ENCODE results near the gene PHAF1. TPM values are rescaled to one million over a fixed set of nuclear protein-coding genes. Genes with fewer than 3 reads are reported as not detected.

PHAF1 gene
- total and polyA plus RNA-seq, 2 of the 13 experiments (the other 11 are each of a cell fraction or from before 2014, with no cell fraction given) = 48.3 to 174 TPM

DNA sequence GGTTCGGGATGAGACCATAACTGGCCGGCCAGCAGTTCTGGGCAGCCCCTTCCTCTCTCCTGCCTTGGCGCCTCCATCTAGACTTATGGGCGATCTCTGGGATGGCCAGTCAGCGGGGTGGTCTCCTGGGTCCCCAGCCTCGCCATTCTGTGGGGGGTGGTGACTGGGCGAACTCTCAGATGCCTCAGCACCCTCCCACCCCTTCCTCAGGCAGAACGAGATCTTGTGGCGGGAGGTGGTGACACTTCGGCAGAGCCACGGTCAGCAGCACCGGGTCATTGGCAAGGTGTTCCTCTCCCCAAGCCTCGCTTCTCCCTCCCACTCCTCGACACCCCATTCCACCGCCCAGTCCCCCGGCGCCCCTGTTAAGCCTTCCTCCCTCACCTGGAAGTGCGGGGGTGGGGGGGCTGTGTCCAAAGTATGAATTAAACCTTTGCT lies 56.4 kb downstream of the PHAF1 start:
- POLR2A ChIA-PET = no interaction called here
- Histone ChIP-seq H4K20me1 (ENCODE audit: insufficient read depth, low read length) (no peaks in the 10 kb centered on the region), H3K27ac (ENCODE audit: extremely low read length, insufficient read depth, low read length) (no peak overlapping the region), H3K27me3 (ENCODE audit: control insufficient read depth in 1 of 2, insufficient read depth in 2 of 2, low read length in 2 of 2) (peaks cover 9 to 40% of the 10 kb centered on the region in 2 experiments), H3K79me2 (ENCODE audit: insufficient read depth, low read length) (no peaks in the 10 kb centered on the region), H3K9ac (ENCODE audit: insufficient read depth, low read depth, low read length) (no peak overlapping the region), H3K4me2 (ENCODE audit: low read depth, low read length) (no peak overlapping the region), H3K4me3 (replicated peaks in 1 of 3; ENCODE audit: insufficient read depth in 1 of 3, low read depth in 2 of 3, low read length in 3 of 3) (no peak overlapping the region; a peak in 1 of 6 replicates), H3K4me1 (ENCODE audit: insufficient read depth, low read length) (peaks cover 49% of the 10 kb centered on the region), H3K9me3 (ENCODE audit: low read length) (no peaks in the 10 kb centered on the region), H2AFZ (ENCODE audit: low read length) (no peak overlapping the region), H3K36me3 (replicated peaks in 1 of 2; ENCODE audit: control insufficient read depth in 1 of 2, insufficient read depth in 2 of 2, low read length in 2 of 2) (no peaks in the 10 kb centered on the region)
- ATAC-seq (no peak), FAIRE-seq (no peak), DNase-seq (ENCODE audit: low spot score) (no peak)
- in situ Hi-C loops (cut with HindIII; ENCODE audit: extremely low pct_ligation_motif_present, low pct_unique_long_range_greater_than_20kb) = no loop called here
- intact Hi-C loops (cut with micrococcal nuclease; ENCODE audit: unreplicated experiment) = no loop called here
- CTCF ChIA-PET (ENCODE audit: low intra/inter-chr PET ratio, low total read pairs) = no interaction called here
- 34% methylated on average over 12 of the region's 18 CpGs for WGBS (ENCODE audit: low lambda C conversion rate)
- no TSS peak for BruUV-seq (replicated peaks)
- TF ChIP-seq POLR2A (IDR thresholded peaks at IDR 0.05; ENCODE audit: insufficient read depth in 1 of 2, low read depth in 2 of 2, low read length in 2 of 2) = no peak
- TF ChIP-seq ZNF556 (CRISPR knock-in tag; IDR thresholded peaks at IDR 0.05; ENCODE audit: borderline replicate concordance) = no peak
- TF ChIP-seq ZNF44 (CRISPR knock-in tag; IDR thresholded peaks at IDR 0.05) = no peak
- TF ChIP-seq NFE2L2 (IDR thresholded peaks at IDR 0.05; ENCODE audit: low read length) = no peak
- no peak for TF ChIP-seq KDM5B (CRISPR knock-in tag; IDR thresholded peaks at IDR 0.05; ENCODE audit: borderline replicate concordance)
- no peak for TF ChIP-seq ZIK1 (CRISPR knock-in tag; IDR thresholded peaks at IDR 0.05; ENCODE audit: borderline replicate concordance, low read depth)
- TF ChIP-seq NFRKB (IDR thresholded peaks at IDR 0.05) = no peak
- no peak for TF ChIP-seq ZFP36L1 (CRISPR knock-in tag; IDR thresholded peaks at IDR 0.05)
- TF ChIP-seq TBX3 (IDR thresholded peaks at IDR 0.05; ENCODE audit: borderline replicate concordance) = no peak
- TF ChIP-seq, protein P1, sequence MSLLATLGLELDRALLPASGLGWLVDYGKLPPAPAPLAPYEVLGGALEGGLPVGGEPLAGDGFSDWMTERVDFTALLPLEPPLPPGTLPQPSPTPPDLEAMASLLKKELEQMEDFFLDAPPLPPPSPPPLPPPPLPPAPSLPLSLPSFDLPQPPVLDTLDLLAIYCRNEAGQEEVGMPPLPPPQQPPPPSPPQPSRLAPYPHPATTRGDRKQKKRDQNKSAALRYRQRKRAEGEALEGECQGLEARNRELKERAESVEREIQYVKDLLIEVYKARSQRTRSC (CRISPR knock-in tag; IDR thresholded peaks at IDR 0.05; ENCODE audit: low read depth) = no peak
- TF ChIP-seq, protein P2, sequence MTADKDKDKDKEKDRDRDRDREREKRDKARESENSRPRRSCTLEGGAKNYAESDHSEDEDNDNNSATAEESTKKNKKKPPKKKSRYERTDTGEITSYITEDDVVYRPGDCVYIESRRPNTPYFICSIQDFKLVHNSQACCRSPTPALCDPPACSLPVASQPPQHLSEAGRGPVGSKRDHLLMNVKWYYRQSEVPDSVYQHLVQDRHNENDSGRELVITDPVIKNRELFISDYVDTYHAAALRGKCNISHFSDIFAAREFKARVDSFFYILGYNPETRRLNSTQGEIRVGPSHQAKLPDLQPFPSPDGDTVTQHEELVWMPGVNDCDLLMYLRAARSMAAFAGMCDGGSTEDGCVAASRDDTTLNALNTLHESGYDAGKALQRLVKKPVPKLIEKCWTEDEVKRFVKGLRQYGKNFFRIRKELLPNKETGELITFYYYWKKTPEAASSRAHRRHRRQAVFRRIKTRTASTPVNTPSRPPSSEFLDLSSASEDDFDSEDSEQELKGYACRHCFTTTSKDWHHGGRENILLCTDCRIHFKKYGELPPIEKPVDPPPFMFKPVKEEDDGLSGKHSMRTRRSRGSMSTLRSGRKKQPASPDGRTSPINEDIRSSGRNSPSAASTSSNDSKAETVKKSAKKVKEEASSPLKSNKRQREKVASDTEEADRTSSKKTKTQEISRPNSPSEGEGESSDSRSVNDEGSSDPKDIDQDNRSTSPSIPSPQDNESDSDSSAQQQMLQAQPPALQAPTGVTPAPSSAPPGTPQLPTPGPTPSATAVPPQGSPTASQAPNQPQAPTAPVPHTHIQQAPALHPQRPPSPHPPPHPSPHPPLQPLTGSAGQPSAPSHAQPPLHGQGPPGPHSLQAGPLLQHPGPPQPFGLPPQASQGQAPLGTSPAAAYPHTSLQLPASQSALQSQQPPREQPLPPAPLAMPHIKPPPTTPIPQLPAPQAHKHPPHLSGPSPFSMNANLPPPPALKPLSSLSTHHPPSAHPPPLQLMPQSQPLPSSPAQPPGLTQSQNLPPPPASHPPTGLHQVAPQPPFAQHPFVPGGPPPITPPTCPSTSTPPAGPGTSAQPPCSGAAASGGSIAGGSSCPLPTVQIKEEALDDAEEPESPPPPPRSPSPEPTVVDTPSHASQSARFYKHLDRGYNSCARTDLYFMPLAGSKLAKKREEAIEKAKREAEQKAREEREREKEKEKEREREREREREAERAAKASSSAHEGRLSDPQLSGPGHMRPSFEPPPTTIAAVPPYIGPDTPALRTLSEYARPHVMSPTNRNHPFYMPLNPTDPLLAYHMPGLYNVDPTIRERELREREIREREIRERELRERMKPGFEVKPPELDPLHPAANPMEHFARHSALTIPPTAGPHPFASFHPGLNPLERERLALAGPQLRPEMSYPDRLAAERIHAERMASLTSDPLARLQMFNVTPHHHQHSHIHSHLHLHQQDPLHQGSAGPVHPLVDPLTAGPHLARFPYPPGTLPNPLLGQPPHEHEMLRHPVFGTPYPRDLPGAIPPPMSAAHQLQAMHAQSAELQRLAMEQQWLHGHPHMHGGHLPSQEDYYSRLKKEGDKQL (CRISPR knock-in tag; IDR thresholded peaks at IDR 0.05; ENCODE audit: low read depth) = no peak

Data from HepG2 (cell line).